OCI-LY7 (cell line): ENCODE results near the gene SORBS2. TPM values are rescaled to one million over a fixed set of nuclear protein-coding genes. Genes with fewer than 3 reads are reported as not detected.

Experiments
- BruUV-seq: library from RNA; stranded (reverse); fragments of 400-500 nt; replicated peaks from 2 replicates; lab custom pipeline; 2021; lab: Mats Ljungman, UMichigan
- CTCF ChIA-PET: fragments of 300-600 bp; sonication (Branson Sonifier 250); formaldehyde crosslinking; loops from one replicate; lab custom pipeline; 2022; ENCODE audit warnings: antibody characterized with exemption; ENCODE audit not compliant: unreplicated experiment; lab: Charles Lee
- POLR2A ChIA-PET: fragments of 300-600 bp; sonication (Branson Sonifier 250); formaldehyde crosslinking; loops from one replicate; lab custom pipeline; 2022; ENCODE audit warnings: antibody characterized with exemption; lab: Charles Lee
- DNase-seq: peaks from one replicate; pipeline ENCODE4 v3.0.0-alpha.2; 2015; ENCODE audit warnings: low spot score
- H2AFZ ChIP-seq: fragments of 200-600 bp; sonication (generic), shearing (Covaris generic); 2 replicates; pipeline ENCODE4 v1.6.1; 2014; ENCODE audit warnings: mild to moderate bottlenecking, antibody characterized with exemption, low read length, moderate library complexity
- H3K27ac ChIP-seq: fragments of 200-600 bp; sonication (generic); 2 replicates; pipeline ENCODE4 v1.5.1; 2014; ENCODE audit warnings: mixed run types, low read depth, mild to moderate bottlenecking, moderate library complexity, low read length, inconsistent platforms; ENCODE audit not compliant: poor library complexity, severe bottlenecking
- H3K36me3 ChIP-seq: fragments of 200-600 bp; sonication (generic); 2 replicates; pipeline ENCODE4 v1.6.1; 2014; ENCODE audit warnings: mild to moderate bottlenecking, antibody characterized with exemption, low read length, moderate library complexity, mixed read lengths; ENCODE audit not compliant: insufficient read depth
- H3K4me1 ChIP-seq: fragments of 200-600 bp; sonication (generic); 2 replicates; pipeline ENCODE4 v1.5.1; 2014; ENCODE audit warnings: mild to moderate bottlenecking, low read length; ENCODE audit not compliant: insufficient read depth, poor library complexity, severe bottlenecking
- H3K4me2 ChIP-seq: fragments of 200-600 bp; sonication (generic); 2 replicates; pipeline ENCODE4 v1.6.1; 2014; ENCODE audit warnings: mild to moderate bottlenecking, low read length
- H3K4me3 ChIP-seq: fragments of 200-600 bp; sonication (generic); 2 replicates; pipeline ENCODE4 v1.5.1; 2014; ENCODE audit warnings: mild to moderate bottlenecking, low read depth, low read length; ENCODE audit not compliant: poor library complexity, severe bottlenecking
- H3K79me2 ChIP-seq: fragments of 200-600 bp; sonication (generic); 2 replicates; pipeline ENCODE4 v1.6.1; 2016; ENCODE audit warnings: low read depth, mild to moderate bottlenecking, low read length, moderate library complexity, mixed read lengths; ENCODE audit not compliant: insufficient read depth
- H3K9me2 ChIP-seq: fragments of 200-600 bp; sonication (generic); 2 replicates; pipeline ENCODE4 v1.6.1; 2016; ENCODE audit warnings: mild to moderate bottlenecking, low read length, mixed read lengths; ENCODE audit not compliant: insufficient read depth
- H3K9me3 ChIP-seq: fragments of 200-600 bp; sonication (generic); 2 replicates; pipeline ENCODE4 v1.6.1; 2014; ENCODE audit warnings: mild to moderate bottlenecking, mixed run types, low read length, mixed read lengths
- H4K20me1 ChIP-seq: fragments of 200-600 bp; sonication (generic); 2 replicates; pipeline ENCODE4 v1.6.1; 2014; ENCODE audit warnings: mild to moderate bottlenecking, antibody characterized with exemption, low read length, moderate library complexity, mixed read lengths; ENCODE audit not compliant: insufficient read depth
- CTCF ChIP-seq: fragments of 200-600 bp; sonication (generic); conservative IDR thresholded peaks from 2 replicates; pipeline ENCODE4 v1.5.1; 2014; ENCODE audit warnings: mild to moderate bottlenecking, antibody characterized with exemption, low read length, moderate library complexity, mixed read lengths
- EZH2phosphoT487 ChIP-seq: fragments of 200-600 bp; sonication (generic); IDR thresholded peaks from 2 replicates; pipeline ENCODE4 v1.6.1; 2018; ENCODE audit warnings: low read depth, borderline replicate concordance, mild to moderate bottlenecking, mixed run types, antibody characterized with exemption, low read length, moderate library complexity, mixed read lengths
- intact Hi-C: fragments of 100-400 bp; cut with micrococcal nuclease; formaldehyde crosslinking; loops from one replicate; pipeline ENCODE4 v1.10.0; 2022; ENCODE audit not compliant: unreplicated experiment
- total RNA-seq, 2 experiments: library from RNA; depleted of rRNA in 1 of 2; stranded (reverse); fragments of >200 nt in 1 of 2; shearing (Covaris generic) in 1 of 2; gene quantifications; 2 replicates each; pipeline ENCODE4 v1.2.3, GENCODE V29; 2014 to 2022

SORBS2 gene
- total RNA-seq, 2 experiments from 2014 or later, result 33.2 to 43.5 TPM

- Histone ChIP-seq H3K79me2 (peaks cover 23% of the 10 kb centered on the region; the same call in 1 of the 2 replicates), H3K9me3 (no peaks in the 10 kb centered on the region), H3K4me2 (no peak overlapping the region), H4K20me1 (no peaks in the 10 kb centered on the region), H3K4me3 (no peak overlapping the region), H2AFZ (no peak overlapping the region), H3K27ac (no peak overlapping the region), H3K36me3 (peaks cover 23% of the 10 kb centered on the region; the same call in 1 of the 2 replicates), H3K4me1 (no peaks in the 10 kb centered on the region), H3K9me2 (no peaks in the 10 kb centered on the region)
- CTCF ChIA-PET, result no interaction called here
- intact Hi-C loops, result no loop called here
- POLR2A ChIA-PET, result interaction anchor here (0.6 kb wide), 3 partner anchors 170 to 1578 kb away, joined by 3 read pairs; no protein-coding TSS in a partner anchor
- TF ChIP-seq EZH2phosphoT487 (no peak), CTCF (no peak)
- BruUV-seq, result no TSS peak
- no peak for DNase-seq
These were observed 11.6 kb downstream of the SORBS2 start for GRCh38 chr4:185800266-185800945.

- Histone ChIP-seq H3K9me3 (no peaks in the 10 kb centered on the region), H3K36me3 (peaks cover 23% of the 10 kb centered on the region; the same call in 1 of the 2 replicates), H2AFZ (no peak overlapping the region), H3K79me2 (peaks cover 17% of the 10 kb centered on the region; the same call in 1 of the 2 replicates), H4K20me1 (no peaks in the 10 kb centered on the region), H3K4me2 (no peak overlapping the region), H3K9me2 (no peaks in the 10 kb centered on the region), H3K4me1 (no peaks in the 10 kb centered on the region), H3K4me3 (no peak overlapping the region), H3K27ac (no peak overlapping the region)
- intact Hi-C loops, result no loop called here
- no peak for TF ChIP-seq EZH2phosphoT487
- TF ChIP-seq CTCF, result no peak
- ChIA-PET CTCF (no interaction called here), POLR2A (no interaction called here)
- no peak for DNase-seq
- BruUV-seq, result no TSS peak
These were observed 12.6 kb downstream of the SORBS2 start for GRCh38 chr4:185799442-185799841.
